Stomach smooth muscle (tissue), 2 donors: ENCODE data around the gene DSCAML1.
A peak's percentile ranks its signal among the peaks of the same experiment; 100 is the strongest.

Experiments
- H3K27ac ChIP-seq: one replicate; pipeline ENCODE4 v1.7.0; 2013; ENCODE audit warnings: mild to moderate bottlenecking, low read length, inconsistent platforms
- H3K27me3 ChIP-seq, 2 donors: one replicate each; pipeline ENCODE4 v1.7.0; 2013; ENCODE audit warnings: low read length in 2 of 2; ENCODE audit not compliant: insufficient read depth in 2 of 2, control insufficient read depth in 1 of 2
- H3K36me3 ChIP-seq, 2 donors: one replicate each; pipeline ENCODE4 v1.7.0; 2013; ENCODE audit warnings: low read length in 2 of 2; ENCODE audit not compliant: control insufficient read depth in 2 of 2, insufficient read depth in 2 of 2
- H3K4me1 ChIP-seq: one replicate; pipeline ENCODE4 v1.7.0; 2013; ENCODE audit warnings: low read length; ENCODE audit not compliant: control insufficient read depth, insufficient read depth
- H3K4me3 ChIP-seq, 2 donors: one replicate each; pipeline ENCODE4 v1.7.0; 2013; ENCODE audit warnings: low read length in 2 of 2
- H3K9ac ChIP-seq, 2 donors: one replicate each; pipeline ENCODE4 v1.7.0; 2013; ENCODE audit warnings: low read length in 2 of 2, mild to moderate bottlenecking in 1 of 2
- H3K9me3 ChIP-seq, 2 donors: one replicate each; pipeline ENCODE4 v1.7.0; 2013; ENCODE audit warnings: low read length in 2 of 2; ENCODE audit not compliant: control insufficient read depth in 2 of 2
- donor health status: healthy.
- donor health status: Pancreatic carcinoma.

DSCAML1 gene

DNA sequence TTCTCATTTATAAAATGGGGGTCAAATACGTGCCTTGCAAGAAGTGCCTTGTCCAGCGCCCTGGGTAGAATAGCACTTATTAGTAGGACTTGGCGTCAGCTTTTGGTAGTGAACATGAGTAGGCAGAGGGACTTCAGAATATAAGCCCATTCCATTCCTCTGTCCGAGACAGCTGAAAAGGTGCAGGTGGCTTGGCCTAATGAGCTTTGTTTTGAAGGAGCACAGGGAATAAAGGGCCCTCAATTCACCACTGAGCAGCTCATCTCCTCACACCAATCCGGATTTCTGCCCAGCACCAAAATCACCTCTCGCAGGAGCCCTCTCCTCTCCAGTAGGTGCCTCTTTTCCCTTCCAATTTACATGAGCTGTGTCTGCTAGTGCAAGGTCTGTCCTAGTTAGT is 91.2 kb downstream of the DSCAML1 start:
- no peak overlapping the region for H3K9ac ChIP-seq
- no peak overlapping the region for H3K27ac ChIP-seq
- H3K9me3 ChIP-seq: no peaks in the 10 kb centered on the region
- H3K4me3 ChIP-seq: no peak overlapping the region
- no peaks in the 10 kb centered on the region for H3K36me3 ChIP-seq
- H3K4me1 ChIP-seq: no peaks in the 10 kb centered on the region
- no peaks in the 10 kb centered on the region for H3K27me3 ChIP-seq

DNA sequence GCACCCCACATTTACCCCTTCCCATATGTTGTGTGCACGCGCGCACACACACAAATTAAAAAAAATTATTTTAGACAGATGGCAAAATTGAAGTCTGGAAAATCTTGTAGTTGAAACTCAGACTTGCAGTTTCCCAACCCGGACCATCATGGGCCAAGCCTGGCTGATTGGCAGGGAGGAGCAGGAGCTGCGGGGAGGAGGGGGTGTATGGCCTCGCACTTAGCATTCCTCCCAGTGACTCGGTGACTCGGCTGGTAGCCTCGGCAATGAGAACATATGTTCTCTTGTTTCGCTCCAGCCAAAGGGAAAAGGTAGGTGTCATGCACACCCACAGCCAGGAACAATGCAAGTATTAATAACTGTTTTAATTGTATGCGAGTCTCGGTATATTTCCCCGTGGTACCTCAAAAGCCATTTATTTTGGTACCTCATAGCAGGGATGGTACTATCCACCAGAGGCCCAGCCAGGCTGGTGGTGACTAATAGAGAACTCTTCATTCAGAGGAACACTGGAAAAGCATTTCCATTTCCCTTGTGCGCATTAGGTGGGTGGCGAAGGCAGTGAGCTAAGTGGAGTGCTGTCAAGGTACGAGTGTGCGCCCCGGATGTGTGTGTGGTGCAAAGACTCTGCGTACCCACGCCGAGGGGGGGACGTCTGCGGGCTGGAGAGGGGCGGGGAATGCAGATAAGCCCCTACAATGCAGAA is 92.5 kb downstream of the DSCAML1 start:
- no peaks in the 10 kb centered on the region for H3K36me3 ChIP-seq
- H3K27me3 ChIP-seq: no peaks in the 10 kb centered on the region
- H3K4me3 ChIP-seq: no peak overlapping the region
- no peaks in the 10 kb centered on the region for H3K4me1 ChIP-seq
- H3K9ac ChIP-seq: no peak overlapping the region
- no peak overlapping the region for H3K27ac ChIP-seq
- H3K9me3 ChIP-seq: no peaks in the 10 kb centered on the region

DNA sequence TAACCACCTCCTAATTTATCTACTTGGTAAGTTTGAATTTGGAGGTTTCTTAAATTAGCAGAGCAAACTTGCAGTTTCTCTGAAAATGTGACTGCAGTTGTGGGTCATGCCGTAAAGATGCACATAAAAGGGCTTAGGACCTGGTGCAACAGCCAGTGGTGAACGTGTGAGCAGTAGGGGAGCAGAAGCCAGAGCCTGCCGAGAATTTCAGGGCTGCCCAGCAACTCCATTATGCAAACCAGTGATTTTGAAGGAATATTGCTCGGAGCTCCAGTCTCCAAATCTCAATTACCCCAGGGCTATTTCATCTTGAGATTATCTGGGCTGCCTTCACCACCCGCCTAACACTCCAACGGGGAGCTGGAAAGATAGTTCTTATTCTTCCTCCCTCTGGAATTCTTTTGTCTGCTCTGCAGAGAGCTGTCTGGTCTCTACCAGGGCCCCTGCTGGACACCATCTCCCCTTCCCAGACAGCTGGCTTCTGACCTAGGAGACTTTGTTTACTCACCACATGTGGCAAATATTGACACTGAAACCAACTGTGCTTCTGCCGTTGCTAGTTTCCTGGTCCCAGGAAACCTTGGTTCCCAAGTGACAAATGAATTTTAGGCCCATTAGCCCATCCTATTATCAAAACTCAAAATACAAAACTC is 93.9 kb downstream of the DSCAML1 start:
- Histone ChIP-seq H3K9me3 (no peaks in the 10 kb centered on the region), H3K36me3 (no peaks in the 10 kb centered on the region), H3K4me3 (no peak overlapping the region), H3K27ac (no peak overlapping the region), H3K4me1 (no peaks in the 10 kb centered on the region), H3K27me3 (no peaks in the 10 kb centered on the region), H3K9ac (no peak overlapping the region)

GRCh38 chr11:117701781-117702180 is 95.2 kb downstream of the DSCAML1 start:
- no peaks in the 10 kb centered on the region for H3K36me3 ChIP-seq
- H3K9ac ChIP-seq: no peak overlapping the region
- H3K4me1 ChIP-seq: no peaks in the 10 kb centered on the region
- no peak overlapping the region for H3K4me3 ChIP-seq
- no peaks in the 10 kb centered on the region for H3K9me3 ChIP-seq
- no peaks in the 10 kb centered on the region for H3K27me3 ChIP-seq
- no peak overlapping the region for H3K27ac ChIP-seq

DNA sequence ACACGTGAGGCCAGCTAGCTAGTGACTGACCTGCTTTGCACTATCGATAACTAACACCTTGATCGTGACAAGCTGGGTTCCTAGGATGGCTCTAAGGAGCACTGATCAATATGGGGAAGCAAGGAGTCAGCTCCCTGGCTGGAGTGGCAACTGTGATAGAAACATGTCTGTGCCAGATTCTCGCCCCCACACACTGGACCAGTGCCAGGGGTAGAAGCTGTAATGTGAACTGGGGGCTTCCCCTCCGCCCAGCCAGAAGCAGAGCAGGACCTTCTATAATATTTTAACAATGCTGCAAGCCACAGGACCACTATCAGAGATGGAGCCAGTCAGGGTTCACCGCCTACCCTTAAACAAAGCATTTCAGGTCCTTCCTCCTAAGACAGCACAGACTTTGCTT is 96.5 kb downstream of the DSCAML1 start:
- H3K4me1 ChIP-seq: no peaks in the 10 kb centered on the region

GRCh38 chr11:117697319-117697718 is 99.7 kb downstream of the DSCAML1 start:
- Histone ChIP-seq H3K9ac (no peak overlapping the region), H3K4me3 (no peak overlapping the region), H3K27ac (no peak overlapping the region), H3K4me1 (no peaks in the 10 kb centered on the region), H3K27me3 (no peaks in the 10 kb centered on the region), H3K9me3 (no peaks in the 10 kb centered on the region), H3K36me3 (no peaks in the 10 kb centered on the region)

More for the DNA sequence above, 96.5 kb downstream of the DSCAML1 start:
- no peaks in the 10 kb centered on the region for H3K9me3 ChIP-seq
- H3K9ac ChIP-seq: no peak overlapping the region
- H3K4me3 ChIP-seq: no peak overlapping the region
- H3K27me3 ChIP-seq: no peaks in the 10 kb centered on the region
- no peak overlapping the region for H3K27ac ChIP-seq
- no peaks in the 10 kb centered on the region for H3K36me3 ChIP-seq

- no peaks in the 10 kb centered on the region for H3K9me3 ChIP-seq
- no peak overlapping the region for H3K9ac ChIP-seq
- no peaks in the 10 kb centered on the region for H3K36me3 ChIP-seq
- no peaks in the 10 kb centered on the region for H3K27me3 ChIP-seq
- H3K4me3 ChIP-seq: no peak overlapping the region
- no peak overlapping the region for H3K27ac ChIP-seq
- H3K4me1 ChIP-seq: peaks cover 6% of the 10 kb centered on the region
Measured at GRCh38 chr11:117696540-117696939, 100.5 kb downstream of the DSCAML1 start.

- Histone ChIP-seq H3K9me3 (no peaks in the 10 kb centered on the region), H3K4me1 (peaks cover 10% of the 10 kb centered on the region), H3K4me3 (no peak overlapping the region), H3K36me3 (no peaks in the 10 kb centered on the region), H3K9ac (no peak overlapping the region), H3K27ac (no peak overlapping the region), H3K27me3 (peaks cover 0 to 2% of the 10 kb centered on the region in 2 donors)
Measured at GRCh38 chr11:117693344-117693743, 103.7 kb downstream of the DSCAML1 start.

DNA sequence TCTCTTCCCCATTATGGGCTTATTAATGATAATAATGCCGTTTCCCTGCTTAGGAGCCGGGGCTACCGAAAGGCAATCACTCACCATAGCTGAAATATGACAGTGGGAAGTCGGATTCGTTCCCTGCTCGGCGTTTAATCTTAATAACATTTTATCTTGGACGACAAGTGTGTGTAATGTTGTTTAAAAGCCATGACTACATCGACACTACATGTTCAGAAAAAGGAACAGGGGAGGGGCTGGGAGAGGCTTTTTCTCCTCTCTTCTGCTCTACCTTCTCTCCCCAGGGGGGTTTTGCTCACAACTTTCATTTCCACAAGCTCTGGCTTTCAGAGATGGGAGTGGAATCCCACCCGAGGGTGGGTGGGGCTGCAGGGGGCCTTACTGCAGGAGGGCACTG is 105.5 kb downstream of the DSCAML1 start:
- Histone ChIP-seq H3K27ac (no peak overlapping the region), H3K9ac (no peak overlapping the region), H3K4me1 (peaks cover 10% of the 10 kb centered on the region)

DNA sequence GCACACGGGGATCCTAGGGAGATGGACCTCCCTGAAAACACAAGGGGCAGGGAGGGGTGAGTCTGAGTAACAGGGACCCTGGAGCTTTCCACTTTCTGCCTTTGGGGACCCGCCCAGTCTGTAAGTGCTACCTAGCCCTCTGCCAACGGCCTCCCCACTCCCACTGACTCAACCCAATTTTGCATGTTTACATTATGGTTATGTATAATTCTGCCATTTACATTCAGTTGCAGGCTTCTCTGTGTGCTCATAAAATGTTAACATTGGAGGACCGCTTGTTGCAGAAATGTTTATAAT is 105.8 kb downstream of the DSCAML1 start:
- H3K9me3 ChIP-seq: no peaks in the 10 kb centered on the region
- no peak overlapping the region for H3K9ac ChIP-seq
- H3K4me3 ChIP-seq: peak overlapping the region in 1 of 2 donors; percentile 29
- no peak overlapping the region for H3K27ac ChIP-seq
- no peaks in the 10 kb centered on the region for H3K36me3 ChIP-seq
- H3K4me1 ChIP-seq: peaks cover 10% of the 10 kb centered on the region
- H3K27me3 ChIP-seq: peaks cover 0 to 2% of the 10 kb centered on the region in 2 donors

More for the DNA sequence above, 105.5 kb downstream of the DSCAML1 start:
- Histone ChIP-seq H3K4me3 (peak overlapping the region in 1 of 2 donors; percentile 29), H3K9me3 (no peaks in the 10 kb centered on the region), H3K36me3 (no peaks in the 10 kb centered on the region), H3K27me3 (peaks cover 0 to 2% of the 10 kb centered on the region in 2 donors)

DNA sequence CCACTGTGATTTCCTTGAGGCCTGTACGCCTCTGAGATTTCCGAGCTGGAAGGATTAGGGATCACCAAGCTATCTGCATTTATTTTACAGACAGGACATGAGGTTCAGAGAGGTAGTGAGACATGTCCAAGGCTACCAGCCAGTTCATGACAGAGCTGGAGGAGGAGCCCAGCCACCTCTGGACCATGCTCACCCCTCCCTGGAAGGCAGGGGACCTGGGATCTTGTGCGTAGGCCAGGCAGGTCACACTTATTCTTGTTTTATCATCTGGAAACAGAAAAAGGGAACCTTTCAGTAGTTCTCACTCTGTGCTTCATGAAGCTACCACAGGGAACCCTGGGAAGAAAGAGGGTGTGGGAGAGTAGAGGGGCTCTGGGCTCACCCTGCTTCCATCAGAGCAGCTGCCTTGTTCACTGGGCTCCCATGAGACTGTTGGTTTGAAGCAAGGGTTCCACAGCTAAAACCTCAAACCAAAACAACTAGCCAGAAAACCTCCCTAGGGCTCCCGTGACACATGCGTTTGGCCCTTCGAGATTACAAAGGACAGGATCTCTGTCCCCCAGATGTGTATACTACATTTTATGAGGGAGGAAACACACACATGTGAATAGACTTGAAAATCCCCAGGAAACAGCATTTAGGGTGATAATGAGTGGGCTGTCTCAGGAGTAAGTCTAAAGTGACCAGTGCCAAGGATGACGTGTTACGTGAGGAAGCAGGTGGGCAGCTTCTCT is 106.4 kb downstream of the DSCAML1 start:
- peaks cover 10% of the 10 kb centered on the region for H3K4me1 ChIP-seq
- no peak overlapping the region for H3K4me3 ChIP-seq
- H3K9me3 ChIP-seq: no peaks in the 10 kb centered on the region
- peaks cover 0 to 2% of the 10 kb centered on the region in 2 donors for H3K27me3 ChIP-seq
- H3K36me3 ChIP-seq: no peaks in the 10 kb centered on the region
- no peak overlapping the region for H3K27ac ChIP-seq
- H3K9ac ChIP-seq: no peak overlapping the region
